A549 (cell line): Measurements from ENCODE around the gene RPL35.

Source experiments
- NPAS2 ChIP-seq: fragments of 250-450 bp; sonication (Bioruptor Pico); IDR thresholded peaks from 2 replicates; pipeline ENCODE4 v1.8.0; 2022; ENCODE audit warnings: mild to moderate bottlenecking, moderate library complexity, borderline replicate concordance
- POLR2A ChIP-seq: IDR thresholded peaks from 2 replicates; pipeline ENCODE4 v1.6.1; 2012; ENCODE audit warnings: mild to moderate bottlenecking, low read length
- RAD21 ChIP-seq, 2 experiments: fragments of >200 bp in 1 of 2; sonication (Bioruptor Twin) in 1 of 2; formaldehyde crosslinking in 1 of 2; IDR thresholded peaks in 1 of 2; conservative IDR thresholded peaks in 1 of 2; 2 replicates in 1 of 2; 3 replicates in 1 of 2; pipeline ENCODE4 v1.6.1; 2012 to 2018; ENCODE audit warnings: inconsistent platforms in 1 of 2
- TF ChIP-seq, protein P1 (sequence below): fragments of >200 bp; sonication (Bioruptor Twin); formaldehyde crosslinking; IDR thresholded peaks from 3 replicates; pipeline ENCODE4 v1.5.1; 2016

- TF ChIP-seq POLR2A (no peak), RAD21 (conservative IDR thresholded peaks at IDR 0.05 in 1 of 2, IDR thresholded peaks at IDR 0.05 in 1 of 2) (no peak), NPAS2 (no peak)
- TF ChIP-seq, protein P1, sequence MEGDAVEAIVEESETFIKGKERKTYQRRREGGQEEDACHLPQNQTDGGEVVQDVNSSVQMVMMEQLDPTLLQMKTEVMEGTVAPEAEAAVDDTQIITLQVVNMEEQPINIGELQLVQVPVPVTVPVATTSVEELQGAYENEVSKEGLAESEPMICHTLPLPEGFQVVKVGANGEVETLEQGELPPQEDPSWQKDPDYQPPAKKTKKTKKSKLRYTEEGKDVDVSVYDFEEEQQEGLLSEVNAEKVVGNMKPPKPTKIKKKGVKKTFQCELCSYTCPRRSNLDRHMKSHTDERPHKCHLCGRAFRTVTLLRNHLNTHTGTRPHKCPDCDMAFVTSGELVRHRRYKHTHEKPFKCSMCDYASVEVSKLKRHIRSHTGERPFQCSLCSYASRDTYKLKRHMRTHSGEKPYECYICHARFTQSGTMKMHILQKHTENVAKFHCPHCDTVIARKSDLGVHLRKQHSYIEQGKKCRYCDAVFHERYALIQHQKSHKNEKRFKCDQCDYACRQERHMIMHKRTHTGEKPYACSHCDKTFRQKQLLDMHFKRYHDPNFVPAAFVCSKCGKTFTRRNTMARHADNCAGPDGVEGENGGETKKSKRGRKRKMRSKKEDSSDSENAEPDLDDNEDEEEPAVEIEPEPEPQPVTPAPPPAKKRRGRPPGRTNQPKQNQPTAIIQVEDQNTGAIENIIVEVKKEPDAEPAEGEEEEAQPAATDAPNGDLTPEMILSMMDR = no peak
These were observed 19.5 kb upstream of the RPL35 start for GRCh38 chr9:124881138-124881743.
